Esophagus squamous epithelium (tissue), 4 donors: Measurements from ENCODE around the gene USP49.

Experiments used
- CTCF ChIP-seq, 6 experiments: fragments of 450-650 bp in 4 of 6; fragments of 200-600 bp in 2 of 6; sonication (generic) in 2 of 6; IDR thresholded peaks; one replicate each; pipeline ENCODE4 v1.5.1; 2016 to 2019; ENCODE audit warnings: antibody characterized with exemption in 6 of 6, mild to moderate bottlenecking in 4 of 6, moderate library complexity in 4 of 6
- POLR2A ChIP-seq, 4 donors: fragments of 450-650 bp; IDR thresholded peaks; one replicate each; pipeline ENCODE4 v1.6.1; 2017; ENCODE audit warnings: antibody characterized with exemption in 4 of 4, mild to moderate bottlenecking in 4 of 4, moderate library complexity in 3 of 4

- TF ChIP-seq CTCF (IDR thresholded peaks at IDR 0.05) (no peak), POLR2A (IDR thresholded peaks at IDR 0.05) (no peak)
These were observed 42.3 kb upstream of the USP49 start for GRCh38 chr6:41937472-41937860.
